NT2/D1 (cell line): ENCODE measurements around the gene PSEN1.

Source experiments
- SUZ12 ChIP-seq: IDR thresholded peaks from 2 replicates; pipeline ENCODE4 v1.6.1; 2011; ENCODE audit not compliant: insufficient read length, insufficient read depth; ENCODE audit errors: extremely low read depth
- ZNF274 ChIP-seq: IDR thresholded peaks from 2 replicates; pipeline ENCODE4 v1.6.1; 2011; ENCODE audit warnings: mild to moderate bottlenecking, low read depth, low read length

DNA sequence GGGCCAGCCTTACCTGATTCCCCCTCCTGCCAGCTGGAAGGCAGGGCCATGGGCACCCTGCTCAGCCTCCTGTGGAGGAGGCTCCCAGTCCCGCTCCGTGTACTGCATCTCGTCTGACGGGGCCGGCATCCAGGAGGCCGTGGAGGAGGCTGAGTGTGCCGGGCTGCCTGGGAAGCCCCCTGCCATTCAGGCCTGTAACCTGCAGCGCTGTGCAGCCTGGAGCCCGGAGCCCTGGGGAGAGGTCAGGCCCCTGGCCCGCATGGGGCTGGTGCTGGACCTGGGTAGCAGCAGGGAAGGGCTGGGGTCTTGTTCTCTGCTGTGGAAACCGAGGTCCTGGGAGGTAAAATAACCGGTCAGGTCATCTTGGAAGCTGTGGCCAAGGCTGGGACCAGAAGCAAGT lies 117.4 kb downstream of the PSEN1 start:
- TF ChIP-seq ZNF274 (no peak), SUZ12 (no peak)
